OCI-LY1 (cell line): ENCODE results near the gene CNNM3.
"Not testable (repeated sequence)": the region's sequence is repeated elsewhere in the genome, so short reads cannot be mapped to it uniquely, and the experiment has no call there.

Experiments used
- H2AFZ ChIP-seq: fragments of 200-600 bp; sonication (generic), shearing (Covaris generic); 2 replicates; pipeline ENCODE4 v1.6.0; 2014; ENCODE audit warnings: antibody characterized with exemption, mild to moderate bottlenecking, low read length
- H3F3A ChIP-seq: fragments of 200-600 bp; sonication (generic), shearing (Covaris generic); 2 replicates; pipeline ENCODE4 v1.6.0; 2014; ENCODE audit warnings: mild to moderate bottlenecking, antibody characterized with exemption, low read length, moderate library complexity; ENCODE audit not compliant: insufficient read depth
- H3K27ac ChIP-seq: fragments of 200-600 bp; sonication (generic); 2 replicates; pipeline ENCODE4 v1.5.1; 2014; ENCODE audit warnings: low read length, mixed run types, mild to moderate bottlenecking, low read depth; ENCODE audit not compliant: poor library complexity, severe bottlenecking
- H3K27me3 ChIP-seq: fragments of 200-600 bp; sonication (generic); 2 replicates; pipeline ENCODE4 v1.6.0; 2014; ENCODE audit warnings: antibody characterized with exemption, mild to moderate bottlenecking, low read length, moderate library complexity; ENCODE audit not compliant: insufficient read depth
- H3K36me3 ChIP-seq: fragments of 200-600 bp; sonication (generic); 2 replicates; pipeline ENCODE4 v1.6.1; 2014; ENCODE audit warnings: mild to moderate bottlenecking, antibody characterized with exemption, low read length, moderate library complexity, mixed read lengths; ENCODE audit not compliant: insufficient read depth
- H3K4me1 ChIP-seq: fragments of 200-600 bp; sonication (generic); 2 replicates; pipeline ENCODE4 v1.5.1; 2014; ENCODE audit warnings: mild to moderate bottlenecking, low read length, moderate library complexity; ENCODE audit not compliant: insufficient read depth, severe bottlenecking
- H3K4me2 ChIP-seq: fragments of 200-600 bp; sonication (generic), shearing (Covaris generic); 2 replicates; pipeline ENCODE4 v1.6.1; 2014; ENCODE audit warnings: low read length
- H3K4me3 ChIP-seq: fragments of 200-600 bp; sonication (generic); 2 replicates; pipeline ENCODE4 v1.5.1; 2014; ENCODE audit warnings: low read length, low read depth, mild to moderate bottlenecking, mixed read lengths; ENCODE audit not compliant: poor library complexity, severe bottlenecking
- H3K79me2 ChIP-seq: fragments of 200-600 bp; shearing (Covaris generic); 2 replicates; pipeline ENCODE4 v1.6.1; 2016; ENCODE audit warnings: mixed run types, low read length, mixed read lengths; ENCODE audit not compliant: insufficient read depth
- H3K9ac ChIP-seq: fragments of 200-600 bp; sonication (generic), shearing (Covaris generic); 2 replicates; pipeline ENCODE4 v1.6.1; 2014; ENCODE audit warnings: mild to moderate bottlenecking, low read length, mixed read lengths
- H3K9me2 ChIP-seq: fragments of 200-600 bp; sonication (generic), shearing (Covaris generic); 2 replicates; pipeline ENCODE4 v1.6.1; 2014; ENCODE audit warnings: low read depth, mild to moderate bottlenecking, low read length, mixed read lengths
- H3K9me3 ChIP-seq: fragments of 200-600 bp; shearing (Covaris generic); 2 replicates; pipeline ENCODE4 v1.6.1; 2014; ENCODE audit warnings: low read length, mixed read lengths
- H4K20me1 ChIP-seq: fragments of 200-600 bp; sonication (generic), shearing (Covaris generic); 2 replicates; pipeline ENCODE4 v1.6.0; 2016; ENCODE audit warnings: mild to moderate bottlenecking, low read length; ENCODE audit not compliant: insufficient read depth
- EZH2 ChIP-seq: fragments of 200-600 bp; sonication (generic), shearing (Covaris generic); IDR thresholded peaks from 2 replicates; pipeline ENCODE4 v1.8.0; 2017; ENCODE audit warnings: borderline replicate concordance, mixed run types, mild to moderate bottlenecking, antibody characterized with exemption, low read length, moderate library complexity, mixed read lengths
- TF ChIP-seq, protein P1 (sequence below): fragments of 200-600 bp; sonication (generic), shearing (Covaris generic); IDR thresholded peaks from 2 replicates; pipeline ENCODE4 v1.5.1; 2017; ENCODE audit warnings: mild to moderate bottlenecking, antibody characterized with exemption, low read length, moderate library complexity, mixed read lengths

CNNM3 gene

DNA sequence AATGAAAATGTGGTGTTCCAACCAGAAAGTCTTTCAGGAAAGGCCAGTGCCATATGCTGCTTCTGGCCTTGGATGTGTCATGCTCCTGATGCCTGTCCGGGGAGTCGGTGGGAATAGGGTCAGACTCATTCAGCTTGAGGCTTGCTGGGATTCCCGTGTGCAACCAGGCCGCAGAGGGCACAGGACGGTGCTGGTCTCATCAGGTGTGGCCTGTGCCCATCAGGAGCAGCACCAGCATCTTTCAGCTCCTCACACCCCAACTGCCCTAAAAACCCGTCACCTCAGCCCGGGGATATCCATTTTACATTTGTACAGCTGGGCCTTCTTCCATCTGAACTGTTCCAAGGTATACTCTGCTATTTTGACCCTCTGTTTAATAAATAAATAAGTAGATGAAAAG is 13.3 kb upstream of the CNNM3 start:
- Histone ChIP-seq H3K9ac (no peak overlapping the region), H3K4me2 (no peak overlapping the region), H3F3A (no peaks in the 10 kb centered on the region), H3K9me3 (no peaks in the 10 kb centered on the region), H3K4me3 (no peak overlapping the region), H3K27ac (no peak overlapping the region), H3K9me2 (no peaks in the 10 kb centered on the region), H3K36me3 (no peaks in the 10 kb centered on the region; the same call in 1 of the 2 replicates), H3K79me2 (no peaks in the 10 kb centered on the region), H2AFZ (no peak overlapping the region), H4K20me1 (no peaks in the 10 kb centered on the region), H3K4me1 (peaks cover 12% of the 10 kb centered on the region), H3K27me3 (no peaks in the 10 kb centered on the region; the same call in 1 of the 2 replicates)
- TF ChIP-seq, protein P1, sequence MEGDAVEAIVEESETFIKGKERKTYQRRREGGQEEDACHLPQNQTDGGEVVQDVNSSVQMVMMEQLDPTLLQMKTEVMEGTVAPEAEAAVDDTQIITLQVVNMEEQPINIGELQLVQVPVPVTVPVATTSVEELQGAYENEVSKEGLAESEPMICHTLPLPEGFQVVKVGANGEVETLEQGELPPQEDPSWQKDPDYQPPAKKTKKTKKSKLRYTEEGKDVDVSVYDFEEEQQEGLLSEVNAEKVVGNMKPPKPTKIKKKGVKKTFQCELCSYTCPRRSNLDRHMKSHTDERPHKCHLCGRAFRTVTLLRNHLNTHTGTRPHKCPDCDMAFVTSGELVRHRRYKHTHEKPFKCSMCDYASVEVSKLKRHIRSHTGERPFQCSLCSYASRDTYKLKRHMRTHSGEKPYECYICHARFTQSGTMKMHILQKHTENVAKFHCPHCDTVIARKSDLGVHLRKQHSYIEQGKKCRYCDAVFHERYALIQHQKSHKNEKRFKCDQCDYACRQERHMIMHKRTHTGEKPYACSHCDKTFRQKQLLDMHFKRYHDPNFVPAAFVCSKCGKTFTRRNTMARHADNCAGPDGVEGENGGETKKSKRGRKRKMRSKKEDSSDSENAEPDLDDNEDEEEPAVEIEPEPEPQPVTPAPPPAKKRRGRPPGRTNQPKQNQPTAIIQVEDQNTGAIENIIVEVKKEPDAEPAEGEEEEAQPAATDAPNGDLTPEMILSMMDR: no peak
- no peak for TF ChIP-seq EZH2

DNA sequence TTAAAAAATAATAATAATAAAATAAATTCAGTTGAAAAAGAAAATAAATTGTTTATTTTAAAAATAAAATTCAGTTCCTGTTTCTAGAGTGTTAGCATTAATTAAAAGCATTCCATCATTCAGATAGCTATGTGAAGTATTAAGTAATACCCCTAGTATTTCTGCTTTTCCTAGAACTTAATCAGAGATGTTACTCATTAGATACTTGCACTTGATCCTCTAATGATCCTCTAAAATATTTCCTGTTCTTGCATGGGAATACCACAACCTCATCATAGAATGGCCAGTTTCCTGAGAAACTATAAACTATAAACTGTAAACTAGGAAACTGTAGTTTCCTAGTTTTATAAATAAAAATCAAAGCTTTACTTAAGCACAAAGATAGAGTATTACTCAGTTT is 11.1 kb upstream of the CNNM3 start:
- H3K36me3 ChIP-seq: no peaks in the 10 kb centered on the region; the same call in 1 of the 2 replicates
- H3K4me1 ChIP-seq: peaks cover 12% of the 10 kb centered on the region
- no peaks in the 10 kb centered on the region for H4K20me1 ChIP-seq
- H3K4me2 ChIP-seq: no peak overlapping the region
- no peaks in the 10 kb centered on the region for H3K9me2 ChIP-seq
- TF ChIP-seq EZH2: no peak
- TF ChIP-seq, protein P1: no peak
- no peaks in the 10 kb centered on the region for H3K79me2 ChIP-seq
- no peak overlapping the region for H3K4me3 ChIP-seq
- H3K27me3 ChIP-seq: no peaks in the 10 kb centered on the region; the same call in 1 of the 2 replicates
- no peak overlapping the region for H2AFZ ChIP-seq
- no peak overlapping the region for H3K27ac ChIP-seq
- no peaks in the 10 kb centered on the region for H3K9me3 ChIP-seq
- no peak overlapping the region for H3K9ac ChIP-seq
- no peaks in the 10 kb centered on the region for H3F3A ChIP-seq

DNA sequence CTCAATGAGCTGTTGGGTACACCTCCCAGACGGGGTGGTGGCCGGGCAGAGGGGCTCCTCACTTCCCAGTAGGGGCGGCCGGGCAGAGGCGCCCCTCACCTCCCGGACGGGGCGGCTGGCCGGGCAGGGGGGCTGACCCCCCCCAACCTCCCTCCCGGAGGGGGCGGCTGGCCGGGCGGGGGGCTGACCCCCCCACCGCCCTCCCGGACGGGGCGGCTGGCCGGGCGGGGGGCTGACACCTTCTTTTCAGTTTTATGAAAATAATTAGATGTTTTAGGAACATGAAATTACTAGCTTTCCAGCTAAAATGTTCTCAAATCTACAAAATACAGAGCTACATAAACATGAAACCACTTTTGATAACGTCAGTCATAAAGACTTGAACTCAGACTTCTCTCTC is 10.1 kb upstream of the CNNM3 start:
- not testable (repeated sequence) for H3K36me3 ChIP-seq, H4K20me1 ChIP-seq, H3K9ac ChIP-seq, H3K4me2 ChIP-seq, H3K4me3 ChIP-seq, H3F3A ChIP-seq, H3K27ac ChIP-seq, H3K9me2 ChIP-seq, H3K79me2 ChIP-seq, H3K9me3 ChIP-seq, H2AFZ ChIP-seq, H3K27me3 ChIP-seq, H3K4me1 ChIP-seq

DNA sequence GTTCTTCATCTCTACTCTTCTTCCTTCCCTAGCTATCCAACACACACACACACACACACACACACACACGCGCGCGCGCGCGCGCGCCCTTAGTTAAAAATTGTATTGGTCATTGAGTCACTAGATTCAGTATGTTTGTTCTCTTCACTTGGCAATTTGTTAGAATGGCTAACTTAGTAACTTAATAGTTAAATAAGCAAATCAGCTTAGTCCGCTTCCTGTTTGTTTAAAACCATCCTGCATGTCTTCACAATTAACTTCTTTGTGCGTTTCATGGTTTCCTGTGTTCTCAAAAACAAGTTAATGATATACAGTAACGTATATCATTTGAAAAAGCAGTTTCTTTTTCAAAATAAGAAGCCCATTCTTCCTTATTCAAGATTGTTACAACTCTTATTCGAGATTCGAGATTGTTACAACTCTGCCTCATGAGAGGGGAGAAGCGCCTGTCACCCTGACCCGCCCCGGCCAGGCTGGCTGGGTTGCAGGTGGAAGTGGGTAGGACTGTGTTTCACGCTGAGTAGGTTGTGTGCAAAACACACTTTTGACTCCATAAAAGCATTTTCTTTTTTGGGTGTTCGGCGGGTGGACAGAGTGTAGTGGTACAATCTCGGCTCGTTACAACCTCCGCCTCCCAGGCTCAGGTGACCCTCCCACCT is 9.5 kb upstream of the CNNM3 start:
- Histone ChIP-seq H3F3A (no peaks in the 10 kb centered on the region), H3K27me3 (no peaks in the 10 kb centered on the region; the same call in 1 of the 2 replicates), H3K4me3 (peak overlapping the region; percentile 31), H3K4me1 (peaks cover 10% of the 10 kb centered on the region), H3K9ac (no peak overlapping the region), H3K27ac (no peak overlapping the region), H3K4me2 (peak overlapping the region; percentile 47), H3K79me2 (no peaks in the 10 kb centered on the region), H2AFZ (no peak overlapping the region), H4K20me1 (no peaks in the 10 kb centered on the region), H3K9me2 (no peaks in the 10 kb centered on the region), H3K36me3 (no peaks in the 10 kb centered on the region; the same call in 1 of the 2 replicates), H3K9me3 (no peaks in the 10 kb centered on the region)
- no peak for TF ChIP-seq EZH2
- TF ChIP-seq, protein P1: no peak
